ENCODE results near the gene GPR18.

- TF ChIP-seq THAP12 (CRISPR knock-in tag; IDR thresholded peaks at IDR 0.05) (no peak), TCF7L2 (IDR thresholded peaks at IDR 0.05; ENCODE audit: low read depth, low read length) (no peak), GABPA (tag; conservative IDR thresholded peaks at IDR 0.05; ENCODE audit: low read depth) (no peak), ZNF121 (CRISPR knock-in tag; conservative IDR thresholded peaks at IDR 0.05) (no peak), RNF2 (IDR thresholded peaks at IDR 0.05) (no peak), POLR2A (conservative IDR thresholded peaks at IDR 0.05) (no peak)
Measured at GRCh38 chr13:99303863-99304521, 45.8 kb upstream of the GPR18 start.
